Trophoblast cell (in vitro differentiated cells and primary cell): ENCODE results near the gene MCL1.
A peak's percentile ranks its signal among the peaks of the same experiment; 100 is the strongest.
"Not testable (repeated sequence)": the region's sequence is repeated elsewhere in the genome, so short reads cannot be mapped to it uniquely, and the experiment has no call there.

Experiments used
- DNase-seq, 2 donors: peaks; one replicate each; pipeline ENCODE4 v3.0.0-alpha.2; 2016
- H2AFZ ChIP-seq: 2 replicates; pipeline ENCODE4 v1.6.1; 2013; ENCODE audit warnings: low read length, moderate library complexity, mild to moderate bottlenecking; ENCODE audit not compliant: insufficient read depth, poor library complexity
- H2AK5ac ChIP-seq: 2 replicates; pipeline ENCODE4 v1.6.1; 2013; ENCODE audit warnings: mild to moderate bottlenecking, low read length
- H2BK120ac ChIP-seq: 2 replicates; pipeline ENCODE4 v1.6.1; 2013; ENCODE audit warnings: low read length, mild to moderate bottlenecking, moderate library complexity; ENCODE audit not compliant: insufficient read depth, poor library complexity
- H2BK12ac ChIP-seq: 2 replicates; pipeline ENCODE4 v1.6.1; 2013; ENCODE audit warnings: mild to moderate bottlenecking, low read length, moderate library complexity
- H2BK5ac ChIP-seq: 2 replicates; pipeline ENCODE4 v1.6.1; 2013; ENCODE audit warnings: low read length, low read depth, moderate library complexity, mild to moderate bottlenecking; ENCODE audit not compliant: poor library complexity
- H3K14ac ChIP-seq: 2 replicates; pipeline ENCODE4 v1.6.1; 2013; ENCODE audit warnings: mild to moderate bottlenecking, low read length
- H3K18ac ChIP-seq: 2 replicates; pipeline ENCODE4 v1.6.1; 2013; ENCODE audit warnings: mild to moderate bottlenecking, low read length
- H3K23ac ChIP-seq: 2 replicates; pipeline ENCODE4 v1.6.1; 2013; ENCODE audit warnings: low read length
- H3K27ac ChIP-seq: 2 replicates; pipeline ENCODE4 v1.5.1; 2013; ENCODE audit warnings: low read depth, mild to moderate bottlenecking, inconsistent platforms, low read length, moderate library complexity
- H3K27me3 ChIP-seq: 2 replicates; pipeline ENCODE4 v1.6.1; 2013; ENCODE audit warnings: inconsistent platforms, mild to moderate bottlenecking, low read length, moderate library complexity; ENCODE audit not compliant: insufficient read depth
- H3K36me3 ChIP-seq, 2 experiments: 1 replicate in 1 of 2; 2 replicates in 1 of 2; pipeline ENCODE4 v1.6.1; 2013; ENCODE audit warnings: low read length in 2 of 2, mild to moderate bottlenecking in 2 of 2, moderate library complexity in 1 of 2; ENCODE audit not compliant: insufficient read depth in 2 of 2, control insufficient read depth in 1 of 2
- H3K4ac ChIP-seq: 2 replicates; pipeline ENCODE4 v1.6.1; 2013; ENCODE audit warnings: low read depth, mild to moderate bottlenecking, low read length, moderate library complexity
- H3K4me1 ChIP-seq, 2 experiments: 1 replicate in 1 of 2; 2 replicates in 1 of 2; pipeline ENCODE4 v1.6.1; 2013; ENCODE audit warnings: low read length in 2 of 2, mild to moderate bottlenecking in 2 of 2, moderate library complexity in 1 of 2; ENCODE audit not compliant: insufficient read depth in 2 of 2, control insufficient read depth in 1 of 2
- H3K4me2 ChIP-seq: 2 replicates; pipeline ENCODE4 v1.6.1; 2013; ENCODE audit warnings: inconsistent platforms, mild to moderate bottlenecking, low read length, moderate library complexity
- H3K4me3 ChIP-seq: 2 replicates; pipeline ENCODE4 v1.5.1; 2013; ENCODE audit warnings: mild to moderate bottlenecking, low read depth, low read length, inconsistent platforms
- H3K79me1 ChIP-seq: one replicate; pipeline ENCODE4 v1.6.1; 2013; ENCODE audit warnings: low read length
- H3K79me2 ChIP-seq: 2 replicates; pipeline ENCODE4 v1.6.1; 2013; ENCODE audit warnings: low read length, mild to moderate bottlenecking; ENCODE audit not compliant: control insufficient read depth, insufficient read depth, poor library complexity
- H3K9ac ChIP-seq: 2 replicates; pipeline ENCODE4 v1.6.1; 2013; ENCODE audit warnings: mild to moderate bottlenecking, low read length
- H3K9me3 ChIP-seq: 2 replicates; pipeline ENCODE4 v1.6.1; 2013; ENCODE audit warnings: low read depth, mild to moderate bottlenecking, control low read depth, inconsistent platforms, low read length; ENCODE audit not compliant: insufficient read depth
- H4K12ac ChIP-seq: 2 replicates; pipeline ENCODE4 v1.6.1; 2013; ENCODE audit warnings: low read depth, mild to moderate bottlenecking, low read length, moderate library complexity
- H4K8ac ChIP-seq: 2 replicates; pipeline ENCODE4 v1.6.1; 2013; ENCODE audit warnings: low read depth, mild to moderate bottlenecking, low read length, moderate library complexity
- H4K91ac ChIP-seq: one replicate; pipeline ENCODE4 v1.6.1; 2013; ENCODE audit warnings: low read depth, mild to moderate bottlenecking, low read length, moderate library complexity
- WGBS: extraction: QIAGEN DNeasy Blood & Tissue Kit; methylation state at CpG from one replicate; pipeline ENCODE4 v1.1.7; 2013; ENCODE audit warnings: missing lambda C conversion rate; ENCODE audit not compliant: insufficient read length, insufficient coverage; ENCODE audit errors: extremely low coverage; 5-methylcytosine and 5-hydroxymethylcytosine counted together

The MCL1 gene

GRCh38 chr1:150624546-150624945 lies 45.1 kb upstream of the MCL1 start:
- not testable (repeated sequence) for H4K8ac ChIP-seq, H2BK12ac ChIP-seq, H3K4me2 ChIP-seq, H3K18ac ChIP-seq, H3K9ac ChIP-seq, H3K4me3 ChIP-seq, H3K4me1 ChIP-seq, H2BK120ac ChIP-seq, H3K4ac ChIP-seq, H3K23ac ChIP-seq, H3K14ac ChIP-seq, H3K9me3 ChIP-seq, H3K79me1 ChIP-seq, H4K91ac ChIP-seq, H2AFZ ChIP-seq, H3K79me2 ChIP-seq, DNase-seq, H4K12ac ChIP-seq, H2AK5ac ChIP-seq, H2BK5ac ChIP-seq, H3K27me3 ChIP-seq
- no CpG with 5 or more reads among the region's 1 CpG for WGBS
- Histone ChIP-seq H3K36me3 (peaks cover 17 to 47% of the 10 kb centered on the region in 2 experiments), H3K27ac (peak overlapping the region; percentile 79)

DNA sequence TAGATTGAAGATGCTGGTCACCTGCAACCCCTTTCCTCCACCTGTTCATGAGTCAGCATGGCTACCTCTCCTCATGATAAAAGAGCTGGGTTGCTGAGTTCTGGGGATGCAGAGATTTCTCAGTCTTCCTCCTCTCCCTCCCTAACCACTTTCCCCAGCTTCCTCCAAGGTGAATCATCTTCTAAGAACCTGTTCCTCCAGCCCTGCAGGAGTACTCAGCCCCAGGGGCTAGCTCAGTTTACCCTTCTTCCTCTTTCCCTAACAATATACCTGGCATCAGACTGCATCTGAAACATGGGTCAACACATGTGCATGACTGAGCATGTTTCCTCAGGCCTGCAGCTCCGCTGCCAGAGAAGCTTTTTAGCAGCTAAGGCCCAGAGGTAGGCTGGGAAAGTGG lies 44.7 kb upstream of the MCL1 start:
- H3K4ac ChIP-seq, H3K23ac ChIP-seq, H3K27me3 ChIP-seq, H4K8ac ChIP-seq, H4K91ac ChIP-seq, H4K12ac ChIP-seq, H3K79me1 ChIP-seq, H3K4me1 ChIP-seq, H2BK120ac ChIP-seq, H3K9ac ChIP-seq, H3K14ac ChIP-seq, H3K79me2 ChIP-seq, H3K9me3 ChIP-seq, H2AFZ ChIP-seq, H2AK5ac ChIP-seq, H3K4me3 ChIP-seq, H2BK12ac ChIP-seq, H3K18ac ChIP-seq: not testable (repeated sequence)
- Histone ChIP-seq H3K36me3 (peaks cover 17 to 49% of the 10 kb centered on the region in 2 experiments), H3K4me2 (peak overlapping the region; percentile 28), H2BK5ac (peak overlapping the region; percentile 22), H3K27ac (peak overlapping the region; percentile 79)
- DNase-seq, result peak; percentile 86 to 89
- no CpG with 5 or more reads among the region's 1 CpG for WGBS

DNA sequence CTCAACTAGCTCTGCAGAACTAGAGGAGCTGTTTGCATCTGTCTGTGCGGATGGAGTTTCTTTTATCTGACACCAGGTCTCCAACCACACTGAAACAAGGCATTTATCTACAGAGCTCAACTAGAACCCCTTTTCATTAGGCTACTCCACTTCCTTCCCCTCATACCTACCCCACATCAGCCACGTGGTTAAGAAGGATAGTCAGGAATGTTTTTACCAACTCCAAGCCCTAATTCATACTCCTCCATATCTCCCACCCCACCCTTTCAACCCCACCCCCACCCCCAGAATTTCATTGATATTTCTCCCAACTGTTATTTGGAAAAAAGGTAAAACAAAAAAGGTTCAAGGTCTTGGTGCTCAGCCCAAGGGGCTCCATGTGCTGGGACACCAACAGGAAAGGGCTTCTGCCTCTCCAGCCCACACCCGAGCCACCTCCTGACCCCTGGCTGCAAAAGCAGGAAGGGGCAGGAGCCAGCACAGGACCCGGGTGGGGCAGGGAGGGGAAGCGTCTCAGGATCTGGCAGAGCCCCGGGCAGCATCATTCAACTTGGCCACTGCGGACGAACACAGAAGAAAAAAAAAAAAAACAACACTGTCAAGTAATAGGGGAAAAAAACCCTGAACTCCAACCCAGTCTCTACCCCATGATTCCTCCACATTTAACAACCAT lies 43.0 kb upstream of the MCL1 start:
- Histone ChIP-seq H3K27ac (no peak overlapping the region), H3K36me3 (peaks cover 25 to 54% of the 10 kb centered on the region in 2 experiments), H2BK12ac (no peak overlapping the region), H4K8ac (no peak overlapping the region), H3K4me2 (no peak overlapping the region), H2AK5ac (no peak overlapping the region), H3K79me1 (no peaks in the 10 kb centered on the region), H3K4me3 (no peak overlapping the region), H3K14ac (no peak overlapping the region), H2AFZ (no peak overlapping the region), H4K12ac (no peak overlapping the region), H3K18ac (no peak overlapping the region), H3K27me3 (no peaks in the 10 kb centered on the region), H3K4me1 (peaks cover 7 to 8% of the 10 kb centered on the region in 2 experiments), H2BK5ac (no peak overlapping the region), H2BK120ac (no peak overlapping the region), H3K79me2 (peaks cover 2% of the 10 kb centered on the region), H3K9ac (no peak overlapping the region), H3K23ac (no peak overlapping the region), H4K91ac (no peak overlapping the region), H3K9me3 (no peaks in the 10 kb centered on the region), H3K4ac (no peak overlapping the region)
- no peak for DNase-seq
- WGBS, result no CpG with 5 or more reads among the region's 8 CpGs

DNA sequence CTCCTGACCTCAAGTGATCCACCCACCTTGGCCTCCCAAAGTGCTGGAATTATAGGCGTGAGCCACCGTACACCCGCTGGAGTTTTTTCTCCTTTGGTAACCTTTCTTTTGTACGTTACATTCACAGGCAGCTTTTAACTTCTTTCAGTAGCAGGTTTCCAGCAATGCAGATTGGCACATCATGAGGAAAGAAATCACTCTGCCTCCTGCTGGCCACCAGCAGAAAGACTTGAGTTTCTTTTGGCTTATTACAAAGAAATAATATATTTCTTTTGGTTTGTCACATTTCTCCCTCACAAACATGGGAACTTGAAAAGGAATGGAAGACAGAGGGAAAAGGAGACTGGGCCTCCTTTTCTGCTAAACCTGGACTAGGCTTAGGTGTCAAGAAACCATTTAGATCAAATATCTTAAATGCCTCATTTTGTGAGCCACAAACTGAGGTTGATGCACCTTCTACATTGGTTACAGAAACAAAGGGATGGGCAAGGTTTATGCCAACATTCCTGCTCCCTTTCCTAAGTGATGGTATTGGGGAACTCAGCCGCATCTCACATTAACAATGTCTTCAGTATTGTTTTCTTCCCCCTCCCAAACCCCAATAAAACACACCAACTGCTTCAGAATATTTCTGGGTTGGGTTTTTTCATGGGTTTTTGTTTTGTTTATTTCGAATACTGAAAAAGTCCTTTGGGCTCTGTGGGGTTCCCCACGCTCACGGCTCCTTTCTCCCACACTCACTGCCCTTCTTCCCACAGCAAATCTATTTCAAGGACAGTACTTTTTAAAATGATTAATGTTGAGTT lies 42.3 kb upstream of the MCL1 start:
- Histone ChIP-seq H2BK5ac (no peak overlapping the region), H3K9me3 (no peaks in the 10 kb centered on the region), H4K8ac (no peak overlapping the region), H3K27me3 (no peaks in the 10 kb centered on the region), H3K79me2 (peaks cover 2% of the 10 kb centered on the region), H3K14ac (no peak overlapping the region), H2BK120ac (no peak overlapping the region), H3K9ac (no peak overlapping the region), H3K23ac (no peak overlapping the region), H3K4me1 (peaks cover 7 to 8% of the 10 kb centered on the region in 2 experiments), H3K18ac (no peak overlapping the region), H2AK5ac (peak overlapping the region; percentile 35), H4K91ac (no peak overlapping the region), H3K4me3 (no peak overlapping the region), H4K12ac (no peak overlapping the region), H3K4me2 (no peak overlapping the region), H2AFZ (no peak overlapping the region), H3K79me1 (no peaks in the 10 kb centered on the region), H3K4ac (no peak overlapping the region), H2BK12ac (no peak overlapping the region), H3K36me3 (peaks cover 28 to 51% of the 10 kb centered on the region in 2 experiments), H3K27ac (no peak overlapping the region)
- DNase-seq, result peak; percentile 46 to 71
- WGBS, result no CpG with 5 or more reads among the region's 8 CpGs
